GM21360 (cell line): Measurements from ENCODE around the gene ABCA5.

Experiments used
- ATAC-seq: cut with Tn5 transposase; IDR thresholded peaks from one replicate; pipeline ENCODE4 v1.9.1; 2021; ENCODE audit warnings: mild to moderate bottlenecking, moderate library complexity; ENCODE audit not compliant: unreplicated experiment

ABCA5 gene

GRCh38 chr17:69327060-69327831 lies at the start of gene ABCA5:
Gene ABCA5, minus strand, starts transcription at chr17:69327133. Its CDS starts 12,718 bp downstream, at chr17:69314415.
- ATAC-seq = peak; percentile 93

DNA sequence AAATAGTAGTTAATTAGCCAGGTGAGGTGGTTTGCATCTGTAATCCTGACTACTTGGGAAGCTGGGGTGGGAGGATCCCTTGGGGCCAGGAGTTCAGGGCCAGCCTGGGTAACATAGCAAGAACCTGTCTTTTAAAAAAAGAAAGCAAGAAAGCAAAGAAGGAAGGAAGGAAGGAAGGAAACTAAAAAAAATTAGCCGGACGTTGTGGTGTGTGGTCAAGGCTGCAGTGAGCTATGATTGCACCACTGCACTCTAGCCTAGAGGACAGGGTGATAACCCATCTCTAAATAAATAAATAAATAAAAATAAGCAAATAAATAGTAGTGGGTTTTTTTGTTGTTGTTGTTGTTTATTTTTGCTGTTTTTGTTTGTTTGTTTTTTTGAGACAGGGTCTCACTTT lies 48.3 kb upstream of the ABCA5 start:
- ATAC-seq = no peak

DNA sequence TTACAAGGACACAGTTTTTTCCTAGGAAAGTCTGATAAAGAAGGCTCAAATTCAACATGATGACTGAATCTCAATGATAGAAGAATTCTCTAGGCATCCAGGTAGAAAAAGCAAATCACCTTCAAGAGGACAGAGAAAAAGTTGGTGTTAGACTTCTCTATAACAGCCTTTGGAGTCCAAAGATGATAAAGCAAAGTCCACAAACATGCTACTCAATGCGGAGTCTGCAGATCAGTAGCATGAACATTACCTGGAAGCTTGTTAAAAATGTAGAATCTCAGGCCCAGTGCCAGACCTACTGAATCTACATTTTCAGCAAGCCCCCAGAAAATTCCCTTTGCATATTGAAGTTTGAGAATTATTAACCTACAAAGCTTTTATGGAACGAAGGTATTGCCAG lies 46.1 kb upstream of the ABCA5 start:
- ATAC-seq = no peak

GRCh38 chr17:69367298-69367697 lies 40.4 kb upstream of the ABCA5 start:
- peak; percentile 54 for ATAC-seq

GRCh38 chr17:69363488-69364210 lies 36.7 kb upstream of the ABCA5 start:
- no peak for ATAC-seq

DNA sequence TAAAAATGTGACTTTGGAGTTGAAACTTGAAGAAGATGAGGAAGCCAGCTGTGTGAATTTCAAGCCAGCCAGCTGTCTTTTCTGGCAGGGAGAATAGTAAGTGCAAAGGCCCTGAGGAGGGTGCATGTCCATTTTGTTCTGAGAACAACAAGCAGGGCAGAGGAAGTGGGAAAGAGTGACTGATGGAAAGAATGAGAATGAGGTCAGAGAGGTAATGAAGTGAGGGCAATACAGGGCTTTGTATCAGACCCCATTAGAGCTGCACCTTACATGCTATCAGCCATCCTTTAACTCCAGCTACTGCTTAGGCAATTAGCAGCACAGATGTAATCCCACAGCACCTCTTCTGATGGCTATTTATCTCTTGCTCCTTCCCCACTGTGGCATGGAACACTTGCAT lies 34.2 kb upstream of the ABCA5 start:
- no peak for ATAC-seq

GRCh38 chr17:69358688-69359596 lies 32.0 kb upstream of the ABCA5 start:
- ATAC-seq = peak; percentile 62

DNA sequence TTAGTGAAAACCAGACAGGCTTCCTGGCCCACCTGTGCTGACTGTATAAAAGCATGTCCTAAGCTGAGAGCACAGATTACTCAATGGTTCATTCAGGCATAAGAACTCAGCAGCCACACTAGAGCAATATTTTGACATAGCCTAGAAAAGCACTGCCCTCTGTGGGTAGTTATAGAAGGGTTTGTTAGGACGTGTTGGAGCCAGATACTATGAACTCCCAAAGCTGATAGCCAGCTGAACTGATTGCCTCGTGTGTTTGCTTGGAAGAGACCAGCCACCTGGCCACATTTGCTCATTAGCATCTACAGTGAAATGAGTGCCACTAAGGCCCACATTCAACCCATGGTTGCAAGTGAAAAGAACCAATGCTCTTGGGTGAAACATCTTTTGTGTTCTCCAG lies 30.8 kb upstream of the ABCA5 start:
- ATAC-seq = no peak

DNA sequence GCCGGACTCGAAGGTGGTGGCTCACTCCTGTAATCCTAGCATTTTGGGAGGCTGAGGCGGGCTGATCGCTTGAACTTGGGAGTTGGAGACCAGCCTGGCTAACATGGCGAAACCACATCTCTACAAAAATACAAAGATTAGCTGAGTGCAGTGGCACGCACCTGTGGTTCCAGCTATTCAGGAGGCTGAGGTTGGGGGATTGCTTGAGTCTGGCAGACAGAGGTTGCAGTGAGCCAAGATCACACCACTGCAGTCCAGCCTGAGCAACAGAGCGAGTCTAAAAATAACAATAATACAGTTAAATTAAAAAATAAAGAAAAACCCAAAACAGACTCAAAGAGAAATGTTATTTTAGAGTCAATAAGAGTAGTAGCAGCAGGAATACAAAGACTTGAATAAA lies 29.7 kb upstream of the ABCA5 start:
- ATAC-seq = no peak

DNA sequence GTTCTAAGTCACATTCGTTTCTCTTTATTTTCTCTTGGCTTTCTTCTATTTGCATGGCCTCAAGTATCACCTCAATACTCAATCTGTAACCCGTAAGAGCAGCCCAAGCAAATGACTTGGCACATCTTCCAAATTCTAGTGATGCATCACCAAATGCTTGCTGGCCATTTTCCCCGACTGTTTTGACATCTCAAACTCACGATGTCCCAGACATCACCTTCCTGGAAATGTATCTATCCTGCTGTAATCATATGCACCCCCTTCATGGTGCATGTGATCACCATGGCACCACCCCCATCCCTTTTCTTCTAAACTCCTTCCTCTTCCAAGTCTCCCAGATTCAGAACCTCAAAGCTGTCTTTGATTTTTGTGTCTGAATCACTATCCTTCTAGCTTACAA lies 24.0 kb upstream of the ABCA5 start:
- no peak for ATAC-seq

DNA sequence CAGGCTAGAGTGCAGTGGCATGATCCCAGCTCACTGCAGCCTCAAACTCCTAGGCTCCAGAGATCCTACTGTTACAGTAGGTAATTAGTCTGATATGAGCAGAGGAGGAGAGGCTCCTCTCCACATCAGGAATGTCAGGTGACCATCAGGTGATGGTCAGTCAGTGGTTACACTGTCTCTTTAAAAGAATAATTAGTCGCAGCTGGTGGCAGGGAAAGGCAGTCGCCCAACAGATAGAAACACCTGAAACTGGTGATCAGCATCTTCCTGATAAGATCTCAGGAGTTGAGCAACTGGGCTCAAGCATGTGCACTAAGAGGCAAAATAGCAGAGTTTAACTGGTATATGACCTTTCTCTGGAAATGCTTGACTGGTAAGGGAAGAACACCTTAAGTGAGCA lies 21.5 kb upstream of the ABCA5 start:
- no peak for ATAC-seq

- no peak for ATAC-seq
Measured at GRCh38 chr17:69346766-69347165, 19.8 kb upstream of the ABCA5 start.

- no peak for ATAC-seq
Measured at GRCh38 chr17:69344939-69345338, 18.0 kb upstream of the ABCA5 start.

- no peak for ATAC-seq
Measured at GRCh38 chr17:69342896-69343644, 16.1 kb upstream of the ABCA5 start.

DNA sequence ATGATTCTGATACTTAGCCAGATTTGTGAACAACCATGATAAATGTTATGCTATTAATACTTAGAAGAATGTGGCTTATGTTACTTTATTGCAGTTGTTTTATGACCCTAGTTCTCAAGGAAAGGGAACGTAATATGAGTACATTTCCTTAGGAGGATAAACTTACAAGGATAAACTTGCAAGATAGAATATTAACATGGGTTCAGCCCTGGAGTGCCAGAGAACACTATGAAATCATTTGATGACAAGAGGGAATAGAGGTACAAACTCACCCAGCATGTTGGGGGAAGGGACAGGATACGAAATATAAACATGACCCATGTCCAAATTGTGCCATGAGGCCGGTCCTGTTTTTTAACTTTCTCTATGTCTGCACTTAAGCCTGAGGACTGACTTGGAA lies 13.0 kb upstream of the ABCA5 start:
- ATAC-seq = no peak

GRCh38 chr17:69336996-69337395 lies 10.1 kb upstream of the ABCA5 start:
- no peak for ATAC-seq

- no peak for ATAC-seq
Measured at GRCh38 chr17:69336580-69336979, 9.6 kb upstream of the ABCA5 start.

DNA sequence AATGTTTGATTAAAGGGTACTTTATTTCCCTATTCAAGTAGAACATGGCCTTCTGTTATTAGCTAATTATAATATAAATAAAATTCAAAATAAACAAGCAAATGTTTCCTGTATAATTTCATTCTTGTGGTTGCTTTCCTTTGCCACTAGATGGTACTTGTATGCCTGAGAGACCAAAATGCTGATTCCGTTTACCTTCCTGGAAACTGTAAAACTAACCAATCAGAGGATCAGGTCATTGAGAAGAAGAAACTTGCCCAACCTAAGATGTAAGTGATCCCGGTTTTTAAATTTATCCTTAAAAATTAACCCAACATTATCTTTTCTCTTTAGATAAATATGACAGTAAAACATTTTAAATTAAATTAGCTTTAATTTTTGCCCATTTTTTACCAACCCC lies 8.1 kb upstream of the ABCA5 start:
- ATAC-seq = no peak

GRCh38 chr17:69333561-69333960 lies 6.6 kb upstream of the ABCA5 start:
- ATAC-seq = no peak

- ATAC-seq = no peak
Measured at GRCh38 chr17:69331756-69332155, 4.8 kb upstream of the ABCA5 start.
